ENCODE measurements around the gene SIL1.
"Not testable (repeated sequence)": the region's sequence is repeated elsewhere in the genome, so short reads cannot be mapped to it uniquely, and the experiment has no call there.

Gene SIL1

DNA sequence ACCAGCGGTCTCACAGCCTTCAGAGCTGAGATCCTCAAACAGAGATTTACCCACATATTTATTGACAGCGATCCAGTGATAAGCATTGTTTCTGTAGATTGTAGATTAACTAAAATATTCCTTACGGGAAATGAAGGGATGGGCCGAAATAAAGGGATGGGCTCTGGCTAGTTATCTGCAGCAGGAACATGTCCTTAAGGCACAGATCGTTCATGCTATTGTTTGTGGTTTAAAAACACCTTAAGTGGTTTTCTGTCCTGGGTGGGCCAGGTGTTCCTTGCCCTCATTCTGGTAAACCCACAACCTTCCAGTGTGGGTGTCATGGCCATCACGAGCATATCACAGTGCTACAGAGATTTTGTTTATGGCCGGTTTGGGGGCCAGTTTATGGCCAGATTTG is 19.9 kb upstream of the SIL1 start:
- not testable (repeated sequence) for H3K79me1 ChIP-seq (replicated peaks; ENCODE audit: low read length, poor library complexity, severe bottlenecking); H3K4me3 ChIP-seq (ENCODE audit: insufficient read depth in 1 of 2, low read depth in 1 of 2, low read length in 2 of 2); H3K4me2 ChIP-seq (ENCODE audit: low read length, poor library complexity, severe bottlenecking); H3K9me3 ChIP-seq (ENCODE audit: control insufficient read depth, low read length); H3K14ac ChIP-seq (ENCODE audit: low read length in 2 of 2); H3K4me1 ChIP-seq (ENCODE audit: control insufficient read depth, insufficient read depth, low read depth, low read length); H3K4ac ChIP-seq (ENCODE audit: low read depth in 1 of 2, low read length in 2 of 2); H3K9ac ChIP-seq (ENCODE audit: low read length); H3K36me3 ChIP-seq (ENCODE audit: control insufficient read depth in 1 of 2, insufficient read depth in 2 of 2, low read depth in 1 of 2, low read length in 2 of 2); H3K23ac ChIP-seq (ENCODE audit: low read length in 2 of 2); H4K8ac ChIP-seq (ENCODE audit: low read length); DNase-seq; H3K27ac ChIP-seq (ENCODE audit: low read length, poor library complexity, severe bottlenecking); H3K27me3 ChIP-seq (ENCODE audit: control insufficient read depth in 1 of 2, insufficient read depth in 1 of 2, low read length in 2 of 2); H2AK5ac ChIP-seq (ENCODE audit: low read length, severe bottlenecking); H2AFZ ChIP-seq (ENCODE audit: low read depth, low read length); H2BK5ac ChIP-seq (ENCODE audit: low read depth, low read length, poor library complexity, severe bottlenecking); H2BK120ac ChIP-seq (ENCODE audit: low read depth, low read length); H2BK12ac ChIP-seq (ENCODE audit: low read length in 2 of 2); H4K91ac ChIP-seq (ENCODE audit: low read length); H2BK15ac ChIP-seq (ENCODE audit: low read depth, poor library complexity, severe bottlenecking); H3K18ac ChIP-seq (ENCODE audit: low read depth in 1 of 2, low read length in 2 of 2)
- 83% methylated on average over 7 of the region's 7 CpGs for WGBS

DNA sequence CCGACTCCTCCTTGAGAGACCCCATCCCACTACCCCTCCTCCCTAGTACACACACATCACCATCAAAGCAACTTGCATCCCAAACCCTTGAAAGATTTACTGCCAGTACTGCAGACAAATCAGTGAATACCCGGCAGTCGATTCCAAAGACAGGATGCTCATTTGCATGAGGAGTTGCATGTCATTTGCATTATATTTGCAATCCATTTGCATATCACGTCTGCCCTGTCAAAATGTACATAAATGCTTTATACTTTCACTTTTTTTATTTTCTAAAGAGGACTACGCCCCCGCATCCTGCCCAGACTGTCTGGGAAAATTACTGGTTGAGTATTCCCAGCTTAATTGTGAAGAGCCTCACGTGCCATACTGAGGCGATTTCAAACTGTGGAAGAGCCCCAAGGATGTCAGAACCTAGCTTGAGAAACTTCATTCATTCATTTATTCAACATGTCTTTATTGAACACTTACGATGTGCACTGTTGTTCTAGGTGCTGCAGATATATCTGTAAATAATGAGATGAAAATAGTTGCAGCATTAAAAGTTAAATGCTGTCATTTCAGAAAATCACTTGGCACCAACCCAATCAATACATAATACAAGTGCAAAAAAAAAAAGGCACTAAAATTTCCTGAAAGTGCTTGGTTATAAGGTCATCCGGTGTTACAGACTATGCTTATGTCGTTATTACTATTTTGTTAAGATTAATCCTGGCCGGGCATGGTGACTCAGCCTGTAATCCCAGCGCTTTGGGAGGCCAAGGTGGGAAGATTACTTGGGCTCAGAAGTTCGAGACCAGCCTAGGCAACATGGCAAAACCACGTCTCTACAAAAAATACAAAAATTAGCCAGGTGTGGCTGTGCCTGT is 17.2 kb upstream of the SIL1 start:
- H3K4me3 ChIP-seq (ENCODE audit: insufficient read depth in 1 of 2, low read depth in 1 of 2, low read length in 2 of 2), result no peak overlapping the region
- no peak overlapping the region for H3K27ac ChIP-seq (ENCODE audit: low read length, poor library complexity, severe bottlenecking)
- H3K36me3 ChIP-seq (ENCODE audit: control insufficient read depth in 1 of 2, insufficient read depth in 2 of 2, low read depth in 1 of 2, low read length in 2 of 2), result no peaks in the 10 kb centered on the region
- H2AFZ ChIP-seq (ENCODE audit: low read depth, low read length), result no peak overlapping the region
- H2BK12ac ChIP-seq (ENCODE audit: low read length in 2 of 2), result no peak overlapping the region
- 80% methylated on average over 14 of the region's 15 CpGs for WGBS
- H3K23ac ChIP-seq (ENCODE audit: low read length in 2 of 2), result no peak overlapping the region
- no peaks in the 10 kb centered on the region for H3K9me3 ChIP-seq (ENCODE audit: control insufficient read depth, low read length)
- DNase-seq, result no peak
- H3K79me1 ChIP-seq (replicated peaks; ENCODE audit: low read length, poor library complexity, severe bottlenecking), result no peaks in the 10 kb centered on the region
- no peak overlapping the region for H4K8ac ChIP-seq (ENCODE audit: low read length)
- no peak overlapping the region for H2AK5ac ChIP-seq (ENCODE audit: low read length, severe bottlenecking)
- H3K4ac ChIP-seq (ENCODE audit: low read depth in 1 of 2, low read length in 2 of 2), result no peak overlapping the region
- no peaks in the 10 kb centered on the region for H3K27me3 ChIP-seq (ENCODE audit: control insufficient read depth in 1 of 2, insufficient read depth in 1 of 2, low read length in 2 of 2)
- no peak overlapping the region for H3K4me2 ChIP-seq (ENCODE audit: low read length, poor library complexity, severe bottlenecking)
- H3K14ac ChIP-seq (ENCODE audit: low read length in 2 of 2), result no peak overlapping the region
- no peak overlapping the region for H2BK5ac ChIP-seq (ENCODE audit: low read depth, low read length, poor library complexity, severe bottlenecking)
- no peaks in the 10 kb centered on the region for H3K4me1 ChIP-seq (ENCODE audit: control insufficient read depth, insufficient read depth, low read depth, low read length)
- H2BK120ac ChIP-seq (ENCODE audit: low read depth, low read length), result no peak overlapping the region
- H3K18ac ChIP-seq (ENCODE audit: low read depth in 1 of 2, low read length in 2 of 2), result no peak overlapping the region
- peak overlapping the region; percentile 48 for H2BK15ac ChIP-seq (ENCODE audit: low read depth, poor library complexity, severe bottlenecking)
- no peak overlapping the region for H3K9ac ChIP-seq (ENCODE audit: low read length)
- H4K91ac ChIP-seq (ENCODE audit: low read length), result no peak overlapping the region

DNA sequence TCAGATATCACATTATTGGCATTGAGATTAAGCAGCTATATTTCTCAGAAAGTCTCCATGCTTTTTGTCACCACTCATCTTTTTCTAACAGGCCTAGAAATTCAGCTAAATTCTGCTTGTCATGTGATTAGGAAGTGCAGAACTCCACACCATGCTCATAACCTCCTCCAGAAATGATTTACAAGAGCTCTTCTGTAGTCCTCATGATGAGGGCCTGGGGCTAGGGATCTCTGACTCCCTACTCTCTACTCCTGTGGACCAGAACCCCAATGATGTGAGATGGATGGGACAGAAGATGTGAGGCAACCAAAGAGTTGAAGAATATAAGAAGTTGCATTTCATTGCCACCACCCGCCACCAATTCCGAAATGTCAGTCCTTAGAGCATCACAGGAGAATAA is 16.5 kb upstream of the SIL1 start:
- Histone ChIP-seq H2AK5ac (ENCODE audit: low read length, severe bottlenecking) (no peak overlapping the region), H3K27me3 (ENCODE audit: control insufficient read depth in 1 of 2, insufficient read depth in 1 of 2, low read length in 2 of 2) (no peaks in the 10 kb centered on the region), H2BK12ac (ENCODE audit: low read length in 2 of 2) (no peak overlapping the region), H3K79me1 (replicated peaks; ENCODE audit: low read length, poor library complexity, severe bottlenecking) (no peaks in the 10 kb centered on the region), H3K4me3 (ENCODE audit: insufficient read depth in 1 of 2, low read depth in 1 of 2, low read length in 2 of 2) (no peak overlapping the region), H3K36me3 (ENCODE audit: control insufficient read depth in 1 of 2, insufficient read depth in 2 of 2, low read depth in 1 of 2, low read length in 2 of 2) (no peaks in the 10 kb centered on the region), H3K18ac (ENCODE audit: low read depth in 1 of 2, low read length in 2 of 2) (no peak overlapping the region), H2BK5ac (ENCODE audit: low read depth, low read length, poor library complexity, severe bottlenecking) (no peak overlapping the region), H2AFZ (ENCODE audit: low read depth, low read length) (no peak overlapping the region), H3K27ac (ENCODE audit: low read length, poor library complexity, severe bottlenecking) (no peak overlapping the region), H3K9me3 (ENCODE audit: control insufficient read depth, low read length) (no peaks in the 10 kb centered on the region), H2BK15ac (ENCODE audit: low read depth, poor library complexity, severe bottlenecking) (no peak overlapping the region), H3K9ac (ENCODE audit: low read length) (no peak overlapping the region), H3K4me1 (ENCODE audit: control insufficient read depth, insufficient read depth, low read depth, low read length) (no peaks in the 10 kb centered on the region), H4K8ac (ENCODE audit: low read length) (no peak overlapping the region), H3K23ac (ENCODE audit: low read length in 2 of 2) (no peak overlapping the region), H4K91ac (ENCODE audit: low read length) (no peak overlapping the region), H3K14ac (ENCODE audit: low read length in 2 of 2) (no peak overlapping the region), H3K4ac (ENCODE audit: low read depth in 1 of 2, low read length in 2 of 2) (no peak overlapping the region), H3K4me2 (ENCODE audit: low read length, poor library complexity, severe bottlenecking) (no peak overlapping the region), H2BK120ac (ENCODE audit: low read depth, low read length) (no peak overlapping the region)
- 98% methylated on average over 2 of the region's 2 CpGs for WGBS
- DNase-seq, result no peak

DNA sequence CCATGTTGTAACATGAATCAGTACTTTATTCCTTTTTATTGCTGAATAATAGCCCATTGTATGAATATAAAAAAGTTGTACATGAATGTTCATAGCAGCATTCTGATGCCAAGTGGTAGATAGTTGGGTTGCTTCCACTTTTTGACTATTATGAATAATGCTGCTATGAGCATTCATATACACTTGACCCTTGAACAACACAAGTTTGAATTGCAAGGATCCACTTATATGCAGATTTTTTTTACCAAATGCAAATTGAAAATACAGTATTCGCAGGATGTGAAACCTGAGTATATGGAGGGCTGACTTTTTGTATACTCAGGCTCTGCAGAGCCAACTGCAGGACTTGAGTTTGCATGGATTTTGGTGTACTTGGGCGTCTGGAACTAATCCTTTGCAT is 14.7 kb upstream of the SIL1 start:
- Histone ChIP-seq H3K18ac (ENCODE audit: low read depth in 1 of 2, low read length in 2 of 2) (no peak overlapping the region), H3K4me3 (ENCODE audit: insufficient read depth in 1 of 2, low read depth in 1 of 2, low read length in 2 of 2) (no peak overlapping the region), H3K79me1 (replicated peaks; ENCODE audit: low read length, poor library complexity, severe bottlenecking) (no peaks in the 10 kb centered on the region), H2BK12ac (ENCODE audit: low read length in 2 of 2) (no peak overlapping the region), H3K36me3 (ENCODE audit: control insufficient read depth in 1 of 2, insufficient read depth in 2 of 2, low read depth in 1 of 2, low read length in 2 of 2) (no peaks in the 10 kb centered on the region), H2BK120ac (ENCODE audit: low read depth, low read length) (no peak overlapping the region), H3K9ac (ENCODE audit: low read length) (no peak overlapping the region), H3K4me1 (ENCODE audit: control insufficient read depth, insufficient read depth, low read depth, low read length) (no peaks in the 10 kb centered on the region), H3K4me2 (ENCODE audit: low read length, poor library complexity, severe bottlenecking) (no peak overlapping the region), H3K4ac (ENCODE audit: low read depth in 1 of 2, low read length in 2 of 2) (no peak overlapping the region), H4K91ac (ENCODE audit: low read length) (no peak overlapping the region), H4K8ac (ENCODE audit: low read length) (no peak overlapping the region), H3K27ac (ENCODE audit: low read length, poor library complexity, severe bottlenecking) (no peak overlapping the region), H3K9me3 (ENCODE audit: control insufficient read depth, low read length) (no peaks in the 10 kb centered on the region), H3K14ac (ENCODE audit: low read length in 2 of 2) (no peak overlapping the region), H2AFZ (ENCODE audit: low read depth, low read length) (no peak overlapping the region), H2AK5ac (ENCODE audit: low read length, severe bottlenecking) (no peak overlapping the region), H3K27me3 (ENCODE audit: control insufficient read depth in 1 of 2, insufficient read depth in 1 of 2, low read length in 2 of 2) (no peaks in the 10 kb centered on the region), H2BK5ac (ENCODE audit: low read depth, low read length, poor library complexity, severe bottlenecking) (no peak overlapping the region), H3K23ac (ENCODE audit: low read length in 2 of 2) (no peak overlapping the region), H2BK15ac (ENCODE audit: low read depth, poor library complexity, severe bottlenecking) (no peak overlapping the region)
- DNase-seq, result no peak
- WGBS, result 68% methylated on average over 2 of the region's 2 CpGs

Data from mesenchymal stem cell (in vitro differentiated cells and primary cell).